Pancreas (tissue), 10 donors: ENCODE results near the gene KDM4D. TPM values are rescaled to one million over a fixed set of nuclear protein-coding genes. Genes with fewer than 3 reads are reported as not detected.
"Not testable (repeated sequence)": the region's sequence is repeated elsewhere in the genome, so short reads cannot be mapped to it uniquely, and the experiment has no call there.

Experiments used
- ATAC-seq, 4 donors: fragments of 200-7000 bp; cut with Tn5 transposase; one replicate each; pipeline versions ENCODE4 v1.8.0 to v1.9.1; 2020; ENCODE audit warnings: mild to moderate bottlenecking in 4 of 4, moderate library complexity in 4 of 4
- DNase-seq, 6 donors: peaks; one replicate each; pipeline ENCODE4 v3.0.0-alpha.2; 2020
- FAIRE-seq: peaks from 2 replicates; lab custom pipeline; 2012; peaks lifted over from hg19 to GRCh38; lab: Jason Lieb, UNC
- H3K27ac ChIP-seq, 4 donors: fragments of 200-600 bp; sonication (generic); 1 replicate in 3 of 4; 2 replicates in 1 of 4; pipeline versions ENCODE4 v1.5.0 to v1.8.0; 2020
- H3K27me3 ChIP-seq, 4 donors: fragments of 200-600 bp; one replicate each; pipeline ENCODE4 v1.8.0; 2021
- H3K36me3 ChIP-seq, 3 donors: fragments of 200-600 bp; sonication (generic) in 1 of 3; one replicate each; pipeline versions ENCODE4 v1.5.0 to v1.8.0; 2020 to 2021
- H3K4me1 ChIP-seq, 3 donors: fragments of 200-600 bp; one replicate each; pipeline ENCODE4 v1.8.0; 2021
- H3K4me3 ChIP-seq, 4 donors: fragments of 200-600 bp; sonication (generic) in 2 of 4; one replicate each; pipeline versions ENCODE4 v1.5.0 to v1.8.0; 2020 to 2021
- H3K9me3 ChIP-seq, 4 donors: fragments of 200-600 bp; one replicate each; pipeline ENCODE4 v1.8.0; 2021
- WGBS, 2 donors: extraction: QIAGEN DNeasy Blood & Tissue Kit; methylation state at CpG; one replicate each; pipeline ENCODE4 v1.1.7; 2013; 5-methylcytosine and 5-hydroxymethylcytosine counted together
- intact Hi-C, 3 donors: fragments of 100-400 bp; cut with DNase I; formaldehyde crosslinking; loops; one replicate each; pipeline versions ENCODE4 v1.11.1 to v1.14.2; 2022
- polyA plus RNA-seq, 2 donors: library from polyadenylated mRNA; stranded (reverse); fragments of 200-250 nt; gene quantifications; one replicate each; pipeline ENCODE4 v1.2.3, GENCODE V29; 2013
- total RNA-seq, 6 donors: library from RNA; stranded (reverse); fragmentation: NEBNext Ultra II Directional in 4 of 6; extraction: Animal tissue kit (Norgen Biotek cat#: 25700) in 4 of 6; gene quantifications; one replicate each; pipeline versions ENCODE4 v1.2.1 to v1.2.4, GENCODE V29; 2021 to 2023
- TF ChIP-seq, protein P1 (sequence below), 4 donors: fragments of 200-600 bp; sonication (generic) in 3 of 4; IDR thresholded peaks; one replicate each; pipeline versions ENCODE4 v1.5.0 to v1.8.0; 2021; ENCODE audit warnings: antibody characterized with exemption in 4 of 4
- donor health status: healthy with polysubstance abuse.
- donor health status: DM: no; HTN: no; CAD: no; lungs with moderate emphysema.
- donor health status: DM: no; HTN: no; CAD: no.
- donor health status: control.
- donor health status: control.
- donor health status: Bipolar disorder and iron deficiency.
- donor health status: DM: yes; HTN: yes; CAD: no.
- donor health status: DM: no; HTN: no; CAD: no.
- donor health status: DM: no; HTN: no; CAD: no.
- donor health status: DM: yes; HTN: yes; CAD: no.

Gene KDM4D
- total and polyA plus RNA-seq, 8 donors, result 0.14 to 0.49 (median 0.28) TPM

DNA sequence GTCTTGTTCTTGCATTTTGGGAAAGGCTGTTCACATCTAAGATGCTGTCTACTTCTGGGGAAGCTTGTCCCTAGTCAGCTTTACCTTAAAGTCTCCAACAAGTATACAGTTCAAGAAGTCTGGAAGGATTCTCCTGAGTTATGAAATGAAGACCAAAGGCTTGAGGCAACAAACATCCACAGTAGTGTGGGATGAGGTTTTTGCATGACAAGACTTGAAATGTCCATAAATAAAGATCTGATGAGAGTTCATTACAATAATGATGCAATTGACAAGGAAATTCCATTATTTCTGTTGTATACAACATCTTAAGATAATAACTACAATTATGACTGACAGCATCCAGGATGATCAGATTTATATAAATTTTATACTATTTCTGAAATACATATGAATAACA is 30.2 kb downstream of the KDM4D start:
- DNase-seq (no peak), FAIRE-seq (no peak), ATAC-seq (no peak)
- TF ChIP-seq, protein P1, sequence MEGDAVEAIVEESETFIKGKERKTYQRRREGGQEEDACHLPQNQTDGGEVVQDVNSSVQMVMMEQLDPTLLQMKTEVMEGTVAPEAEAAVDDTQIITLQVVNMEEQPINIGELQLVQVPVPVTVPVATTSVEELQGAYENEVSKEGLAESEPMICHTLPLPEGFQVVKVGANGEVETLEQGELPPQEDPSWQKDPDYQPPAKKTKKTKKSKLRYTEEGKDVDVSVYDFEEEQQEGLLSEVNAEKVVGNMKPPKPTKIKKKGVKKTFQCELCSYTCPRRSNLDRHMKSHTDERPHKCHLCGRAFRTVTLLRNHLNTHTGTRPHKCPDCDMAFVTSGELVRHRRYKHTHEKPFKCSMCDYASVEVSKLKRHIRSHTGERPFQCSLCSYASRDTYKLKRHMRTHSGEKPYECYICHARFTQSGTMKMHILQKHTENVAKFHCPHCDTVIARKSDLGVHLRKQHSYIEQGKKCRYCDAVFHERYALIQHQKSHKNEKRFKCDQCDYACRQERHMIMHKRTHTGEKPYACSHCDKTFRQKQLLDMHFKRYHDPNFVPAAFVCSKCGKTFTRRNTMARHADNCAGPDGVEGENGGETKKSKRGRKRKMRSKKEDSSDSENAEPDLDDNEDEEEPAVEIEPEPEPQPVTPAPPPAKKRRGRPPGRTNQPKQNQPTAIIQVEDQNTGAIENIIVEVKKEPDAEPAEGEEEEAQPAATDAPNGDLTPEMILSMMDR (IDR thresholded peaks at IDR 0.05), result no peak
- no peak overlapping the region for H3K27ac ChIP-seq
- peaks cover 0 to 3% (median 0%) of the 10 kb centered on the region in 4 donors for H3K27me3 ChIP-seq
- no peaks in the 10 kb centered on the region for H3K9me3 ChIP-seq
- H3K4me3 ChIP-seq, result no peak overlapping the region
- H3K36me3 ChIP-seq, result no peaks in the 10 kb centered on the region
- no peaks in the 10 kb centered on the region for H3K4me1 ChIP-seq
- intact Hi-C loops, result no loop called here

GRCh38 chr11:95005642-95006041 is 32.1 kb downstream of the KDM4D start:
- ATAC-seq, result no peak
- Histone ChIP-seq H3K36me3 (no peaks in the 10 kb centered on the region), H3K4me1 (no peaks in the 10 kb centered on the region), H3K4me3 (no peak overlapping the region), H3K27me3 (peaks cover 0 to 3% (median 0%) of the 10 kb centered on the region in 4 donors), H3K27ac (no peak overlapping the region), H3K9me3 (no peaks in the 10 kb centered on the region)
- FAIRE-seq, result no peak
- intact Hi-C loops, result no loop called here
- TF ChIP-seq, protein P1 (IDR thresholded peaks at IDR 0.05), result no peak
- DNase-seq, result no peak
- 87 to 89% methylated on average over 1 of the region's 1 CpG for whole genome bisulfite sequencing, 2 donors

- Histone ChIP-seq H3K9me3 (no peaks in the 10 kb centered on the region), H3K36me3 (no peaks in the 10 kb centered on the region), H3K27me3 (no peaks in the 10 kb centered on the region), H3K4me3 (no peak overlapping the region), H3K4me1 (no peaks in the 10 kb centered on the region), H3K27ac (no peak overlapping the region)
- intact Hi-C loops, result no loop called here
- TF ChIP-seq, protein P1 (IDR thresholded peaks at IDR 0.05), result no peak
- no peak for ATAC-seq
- DNase-seq, result no peak
- no peak for FAIRE-seq
Measured at GRCh38 chr11:95011376-95011775, 37.9 kb downstream of the KDM4D start.

GRCh38 chr11:95014184-95014821 is 40.8 kb downstream of the KDM4D start:
- TF ChIP-seq, protein P1 (IDR thresholded peaks at IDR 0.05), result no peak
- H3K36me3 ChIP-seq, result no peaks in the 10 kb centered on the region
- peak; percentile 70 to 100 (median 88) for ATAC-seq
- no peak for FAIRE-seq
- H3K4me1 ChIP-seq, result no peaks in the 10 kb centered on the region
- no peaks in the 10 kb centered on the region for H3K27me3 ChIP-seq
- 66 to 70% methylated on average over 12 of the region's 12 CpGs for WGBS, 2 donors
- intact Hi-C loops, result no loop called here
- peak in 5 of 6 donors; percentile 17 to 63 (median 56) for DNase-seq
- H3K4me3 ChIP-seq, result no peak overlapping the region
- no peak overlapping the region for H3K27ac ChIP-seq
- H3K9me3 ChIP-seq, result no peaks in the 10 kb centered on the region

- DNase-seq, result no peak
- Histone ChIP-seq H3K27me3 (no peaks in the 10 kb centered on the region), H3K9me3 (no peaks in the 10 kb centered on the region), H3K36me3 (no peaks in the 10 kb centered on the region), H3K4me1 (no peaks in the 10 kb centered on the region), H3K27ac (no peak overlapping the region), H3K4me3 (no peak overlapping the region)
- no peak for FAIRE-seq
- 46 to 52% methylated on average over 2 of the region's 2 CpGs for WGBS, 2 donors
- TF ChIP-seq, protein P1 (IDR thresholded peaks at IDR 0.05), result no peak
- no peak for ATAC-seq
- intact Hi-C loops, result no loop called here
Measured at GRCh38 chr11:95016139-95016538, 42.6 kb downstream of the KDM4D start.

DNA sequence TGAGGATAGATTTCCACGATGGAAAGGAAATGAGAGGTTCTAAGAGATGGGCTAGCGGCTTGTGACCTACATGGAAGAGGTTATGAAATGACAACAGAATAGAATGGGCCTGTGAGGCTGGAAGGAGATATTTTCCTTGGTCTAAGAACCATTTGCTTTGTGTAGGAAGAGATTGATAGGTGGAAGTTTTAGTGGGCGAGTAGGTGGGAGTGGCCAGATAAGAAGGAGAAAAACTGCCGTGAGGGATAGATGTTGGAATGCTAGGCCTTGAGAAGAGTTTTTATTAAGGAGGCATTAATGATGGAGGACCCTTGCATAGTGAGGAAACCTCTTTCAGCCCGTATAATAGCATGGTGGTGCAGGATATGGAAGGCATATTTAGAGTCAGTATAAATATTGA is 48.0 kb downstream of the KDM4D start:
- intact Hi-C loops, H3K36me3 ChIP-seq, H3K27me3 ChIP-seq, ATAC-seq, H3K27ac ChIP-seq, DNase-seq, H3K9me3 ChIP-seq, H3K4me1 ChIP-seq, FAIRE-seq, H3K4me3 ChIP-seq: not testable (repeated sequence)
- 80 to 84% methylated on average over 5 of the region's 5 CpGs for WGBS, 2 donors
